Kidney capillary endothelial cell (primary cell): ENCODE results near the gene CPHXL.

Source experiments
- DNase-seq: peaks from one replicate; pipeline ENCODE4 v3.0.0-alpha.2; 2018; ENCODE audit warnings: low spot score

Gene CPHXL

DNA sequence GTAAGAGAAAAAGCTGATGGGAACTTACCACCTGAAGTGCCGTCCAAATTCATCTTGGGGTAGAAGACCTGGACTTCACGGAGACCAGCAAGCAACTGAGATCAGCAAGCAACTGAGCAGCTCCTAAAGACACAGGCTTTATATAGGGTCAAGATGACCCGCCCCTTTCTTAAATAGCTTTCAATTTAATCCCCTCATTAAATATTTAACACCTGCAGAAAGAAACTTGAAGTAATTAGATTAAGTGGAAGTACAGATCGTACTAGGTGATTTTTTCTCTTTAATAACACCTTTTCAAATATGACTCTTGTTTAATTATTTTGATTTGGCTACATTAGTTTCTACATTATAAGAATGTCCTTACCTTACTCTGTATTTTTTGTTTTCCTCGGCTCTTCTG, at the start of gene CPHXL:
TSS of gene CPHXL (minus strand) at position 101 of the 400 bp plus-strand sequence. CDS start at position 53, 48 bp downstream.
- no peak for DNase-seq

DNA sequence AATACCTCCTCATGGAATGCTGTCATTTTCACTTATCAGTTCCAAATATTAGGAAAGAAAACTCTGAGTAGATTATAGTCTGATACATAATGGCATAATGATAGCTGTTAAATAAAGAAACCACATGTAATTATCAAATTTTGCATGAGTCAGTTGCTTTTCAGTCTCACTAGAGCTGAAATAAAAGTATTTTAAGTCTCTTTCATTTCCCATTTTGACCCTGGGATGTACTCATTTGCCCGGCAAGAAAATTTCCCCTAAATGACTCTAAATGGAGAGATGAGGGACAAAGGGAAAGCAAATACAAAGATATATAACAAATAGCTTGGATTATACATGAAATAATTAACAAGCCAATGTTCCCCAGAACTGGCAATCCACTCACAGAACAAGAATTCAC, 47.9 kb upstream of the CPHXL start:
- DNase-seq: no peak

DNA sequence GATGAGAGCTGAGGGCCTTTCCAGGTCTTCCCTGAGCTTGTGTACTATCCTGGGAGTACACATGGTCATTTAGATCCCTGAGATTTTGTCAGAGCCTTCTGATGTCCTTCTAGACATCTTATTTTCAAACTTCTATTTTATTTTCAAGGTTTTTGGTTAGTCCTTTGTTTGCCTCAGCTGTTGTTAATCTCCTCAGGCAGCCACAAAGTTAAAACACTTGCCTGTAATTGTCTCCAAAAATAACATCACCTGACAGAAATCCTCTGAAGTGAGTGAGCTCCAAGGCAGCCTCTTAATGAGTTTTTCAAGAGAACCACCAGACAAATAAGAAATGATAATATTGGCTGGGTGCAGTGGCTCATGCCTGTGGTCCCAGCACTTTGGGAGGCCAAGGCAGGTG, 43.8 kb upstream of the CPHXL start:
- no peak for DNase-seq

DNA sequence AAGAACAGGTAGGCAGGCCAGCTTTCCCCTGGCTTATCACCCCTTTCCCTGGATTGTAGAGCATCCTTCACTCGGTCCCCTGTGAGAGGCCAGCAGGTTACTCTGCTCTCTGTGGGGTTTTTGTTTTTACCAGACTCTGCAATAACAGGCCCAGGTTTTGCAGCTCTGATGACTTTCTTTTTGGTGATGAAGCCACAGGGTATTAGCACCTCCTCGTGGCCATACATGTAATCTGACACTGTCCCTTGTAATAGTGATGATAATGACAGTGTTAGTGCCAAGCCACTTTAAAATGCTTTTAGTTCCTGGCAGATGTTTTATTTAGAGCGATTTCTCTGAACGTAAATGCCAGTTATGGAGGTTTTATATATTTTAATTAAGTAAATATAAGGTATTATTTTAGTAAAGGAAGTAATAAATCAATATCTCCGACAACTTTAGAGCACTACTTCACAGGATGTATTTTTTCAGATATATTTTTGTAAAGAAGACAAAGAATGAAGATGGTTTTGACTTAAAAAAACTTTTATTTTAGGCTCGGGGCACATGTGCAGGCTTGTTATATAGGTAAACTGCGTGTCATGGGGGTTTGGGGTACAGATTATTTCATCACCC, 38.0 kb upstream of the CPHXL start:
- peak; percentile 57 for DNase-seq

DNA sequence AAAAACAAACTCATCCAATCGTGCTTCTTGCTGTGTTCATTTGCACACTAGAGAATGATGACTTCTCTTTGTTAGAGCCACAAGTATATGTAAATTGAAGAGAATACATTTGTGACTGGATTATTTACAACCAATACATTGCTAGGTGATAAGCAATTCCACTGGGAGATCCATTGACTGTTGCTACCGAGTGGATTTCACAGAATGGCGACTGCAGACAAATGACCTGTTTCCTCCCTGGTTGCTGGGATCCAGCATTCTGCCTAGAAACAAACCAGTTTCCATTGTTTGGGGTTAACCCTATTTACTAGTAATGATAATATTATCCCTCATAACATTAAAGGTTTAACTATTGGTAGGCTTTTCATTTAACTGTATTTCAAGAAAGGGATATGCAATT, 36.9 kb upstream of the CPHXL start:
- DNase-seq: no peak

DNA sequence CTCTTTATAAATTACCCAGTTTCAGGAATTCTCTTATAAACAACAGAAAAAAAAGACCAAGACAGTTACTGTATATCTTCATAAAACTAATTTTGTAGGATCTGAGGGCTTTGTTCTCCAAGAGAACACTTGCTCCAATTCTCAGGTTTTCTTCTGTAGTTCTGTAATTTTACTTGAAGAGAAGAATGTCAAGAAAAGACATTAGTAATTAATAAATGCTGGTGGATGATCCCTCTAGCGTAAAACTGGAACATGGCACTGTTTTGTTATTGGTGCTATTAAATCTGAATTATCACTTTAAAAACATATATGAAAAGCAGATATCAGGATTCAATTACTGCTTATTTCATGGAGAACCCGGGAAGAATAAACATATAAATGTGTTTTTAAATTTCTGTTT, 36.5 kb upstream of the CPHXL start:
- no peak for DNase-seq

DNA sequence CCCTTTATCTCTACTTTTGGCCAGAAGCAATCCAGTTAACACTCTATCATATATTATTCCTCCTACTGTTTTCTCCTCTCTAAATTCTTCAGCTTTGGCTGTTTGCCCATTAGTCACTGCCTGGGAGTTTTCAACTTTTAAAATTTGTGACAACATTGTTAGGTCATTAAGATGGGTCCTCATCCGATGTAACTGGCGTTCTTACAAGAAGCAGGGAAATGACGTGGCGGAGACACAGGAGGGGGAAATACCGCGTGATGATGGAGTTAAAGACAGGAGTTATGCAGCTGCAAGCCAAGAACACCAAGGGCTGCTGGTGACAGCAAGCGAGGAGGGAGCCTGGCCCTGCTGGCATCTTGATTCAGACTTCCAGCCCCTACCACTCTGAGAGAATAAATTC, 34.8 kb upstream of the CPHXL start:
- no peak for DNase-seq

DNA sequence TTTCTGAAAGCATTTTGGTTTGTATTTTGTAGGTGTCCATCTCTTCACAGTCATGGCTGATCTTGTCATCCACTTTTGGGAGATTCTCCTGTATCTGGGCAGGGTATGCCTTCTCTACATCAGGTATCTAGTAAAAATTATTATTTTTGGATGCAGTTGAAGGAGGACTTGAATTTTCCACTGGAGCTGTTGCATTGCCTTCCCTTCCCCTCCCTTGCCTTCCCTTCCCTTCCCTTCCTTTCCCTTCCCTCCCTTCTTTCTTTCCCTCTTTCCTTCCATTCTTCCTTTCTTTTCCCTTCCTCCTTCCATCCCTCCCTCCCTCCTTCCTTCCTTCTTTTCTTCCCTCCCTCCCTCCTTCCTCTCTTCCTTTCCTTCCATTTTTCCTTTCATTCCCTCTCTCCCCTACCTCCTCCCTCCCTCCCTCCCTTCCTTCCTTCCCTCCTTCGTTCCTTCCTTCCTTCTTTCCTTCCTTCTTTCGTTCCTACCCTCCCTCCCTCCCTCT, 33.8 kb upstream of the CPHXL start:
- no peak for DNase-seq

DNA sequence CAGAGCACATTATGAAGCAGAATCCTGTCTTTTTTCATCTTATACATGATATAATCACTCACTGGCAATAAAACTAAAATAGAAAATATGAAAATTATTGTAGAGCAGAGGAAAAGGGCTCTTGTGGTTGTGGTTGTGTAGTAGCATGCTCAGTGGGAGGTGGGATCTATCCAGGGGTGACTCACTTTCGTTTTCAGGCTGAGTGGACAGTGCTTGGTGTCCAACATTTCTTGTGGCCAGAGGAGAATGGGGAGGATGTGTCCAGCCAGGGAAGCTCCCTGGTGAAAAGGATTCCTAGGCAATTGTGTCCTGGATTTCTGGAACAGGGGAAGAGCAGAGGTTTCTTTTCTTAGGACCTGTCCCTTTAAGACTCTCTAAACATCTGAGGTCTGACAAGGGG, 31.9 kb upstream of the CPHXL start:
- no peak for DNase-seq

DNA sequence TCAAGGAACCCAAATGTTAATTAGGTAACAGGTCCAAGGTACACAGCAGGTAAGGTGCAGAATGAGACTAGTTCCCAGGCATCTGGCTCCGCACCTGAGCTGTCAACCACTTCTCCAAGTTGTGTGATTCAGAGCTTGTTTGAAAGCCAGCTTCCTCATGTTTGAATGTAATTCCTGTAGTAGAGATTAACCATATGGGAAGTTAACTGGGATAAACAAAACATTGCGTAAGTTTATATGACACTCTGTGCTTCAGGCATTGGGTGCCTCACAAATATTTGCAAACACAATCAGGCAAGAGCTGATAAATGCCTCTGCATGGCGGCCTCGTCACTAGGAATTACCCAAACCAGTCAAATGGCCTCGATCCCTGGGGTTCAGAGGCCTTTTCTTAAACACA, 27.9 kb upstream of the CPHXL start:
- no peak for DNase-seq

DNA sequence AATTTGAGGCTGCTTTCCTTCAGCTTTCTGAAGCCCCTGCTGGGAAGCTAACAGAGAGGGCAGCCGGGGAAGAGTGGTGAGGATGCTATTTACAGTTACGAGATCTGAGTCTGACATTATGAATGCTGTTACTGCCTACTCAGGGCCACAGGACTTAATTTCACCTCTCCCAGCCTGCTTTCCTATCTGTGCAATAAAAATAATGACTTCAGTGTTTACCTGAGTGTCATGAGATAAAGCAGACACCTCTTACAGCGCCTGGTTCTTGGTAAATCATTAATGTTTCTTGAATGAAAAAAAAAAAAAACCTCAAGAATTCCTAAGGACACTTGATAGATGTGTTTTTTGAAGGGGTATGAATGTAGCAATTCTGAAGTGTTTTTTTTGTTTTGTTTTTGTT, 24.2 kb upstream of the CPHXL start:
- no peak for DNase-seq

DNA sequence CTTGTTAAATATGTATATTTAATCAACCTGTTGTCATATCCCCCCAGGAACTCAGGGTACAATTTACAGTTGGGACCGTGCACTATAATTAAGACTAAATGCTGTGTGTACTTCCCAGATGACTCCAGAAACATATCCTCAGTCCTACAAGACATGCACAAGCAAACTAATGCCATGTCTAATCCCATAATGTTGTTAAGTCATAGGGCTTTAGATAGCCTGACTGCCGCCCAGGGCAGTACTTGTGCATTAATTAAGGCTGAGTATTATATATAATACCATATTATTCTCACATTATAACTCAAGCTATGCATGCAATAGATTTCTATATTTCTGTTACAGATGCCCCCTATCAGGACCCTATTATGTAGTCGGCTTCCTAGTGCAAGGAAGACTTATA, 20.1 kb upstream of the CPHXL start:
- DNase-seq: no peak

DNA sequence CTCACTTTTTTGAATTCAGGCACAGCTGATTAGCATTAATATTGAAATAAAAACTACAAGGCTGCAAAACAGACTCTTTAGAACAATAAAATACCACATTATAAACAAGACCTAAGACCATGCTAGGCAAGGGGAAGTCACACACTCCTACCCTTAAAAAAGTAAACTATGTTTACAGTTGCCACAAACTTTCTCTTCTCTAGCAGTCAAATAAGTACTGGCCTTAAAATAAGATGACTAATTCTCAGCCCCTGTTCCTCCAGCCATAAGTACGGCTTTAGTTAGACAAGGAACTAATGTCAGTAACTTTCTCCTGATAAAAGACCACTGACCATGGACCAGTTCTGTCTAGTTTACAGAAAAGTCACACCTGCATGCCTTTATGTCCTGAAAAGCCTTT, 19.5 kb upstream of the CPHXL start:
- DNase-seq: no peak

DNA sequence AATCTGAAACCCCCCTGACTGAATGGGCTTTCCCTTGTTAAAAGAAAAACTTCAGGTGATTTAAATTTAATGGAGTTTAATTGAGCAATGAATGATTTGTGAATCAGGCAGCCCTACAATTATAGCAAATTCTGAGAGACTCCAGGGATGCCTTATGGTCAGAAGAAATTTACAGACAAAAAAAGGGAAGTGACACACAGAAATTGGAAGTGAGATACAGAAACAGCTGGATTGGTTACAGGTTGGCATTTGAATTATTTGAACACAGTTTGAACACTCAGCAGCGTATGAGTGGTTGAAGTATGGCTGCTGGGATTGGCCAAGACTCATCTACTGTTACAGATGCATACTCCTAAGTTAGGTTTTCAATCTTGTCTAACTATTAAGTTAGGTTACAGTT, 19.0 kb upstream of the CPHXL start:
- DNase-seq: no peak

DNA sequence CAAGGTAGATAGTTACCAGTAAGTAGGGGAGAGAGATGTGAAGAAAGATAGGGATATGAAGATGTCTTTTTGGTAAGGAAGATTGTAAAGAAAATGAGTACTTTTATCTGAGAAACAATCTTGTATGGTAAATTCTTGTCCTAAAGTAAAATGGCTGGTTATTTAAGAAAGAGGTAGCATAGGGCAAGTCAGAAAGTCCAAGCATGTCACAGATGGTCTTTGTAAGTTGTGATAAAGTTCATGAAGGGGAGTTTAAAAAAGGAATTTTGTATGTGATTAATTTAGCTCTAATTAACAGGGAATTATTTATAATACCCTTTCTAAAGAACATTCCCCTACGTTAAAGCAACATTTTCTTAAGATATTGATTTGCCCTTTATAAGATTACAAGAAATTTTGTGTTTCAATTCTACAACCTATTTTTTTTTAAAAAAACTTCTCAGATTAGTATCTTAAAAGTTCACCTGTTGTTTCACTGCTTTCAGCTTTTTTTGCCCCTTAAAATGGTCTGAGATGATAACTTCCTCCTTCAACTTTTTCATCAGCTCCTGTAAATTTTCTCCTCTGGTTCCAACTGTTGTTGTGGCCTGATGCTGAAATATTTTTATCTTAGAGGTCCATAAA, 16.2 kb upstream of the CPHXL start:
- DNase-seq: no peak

DNA sequence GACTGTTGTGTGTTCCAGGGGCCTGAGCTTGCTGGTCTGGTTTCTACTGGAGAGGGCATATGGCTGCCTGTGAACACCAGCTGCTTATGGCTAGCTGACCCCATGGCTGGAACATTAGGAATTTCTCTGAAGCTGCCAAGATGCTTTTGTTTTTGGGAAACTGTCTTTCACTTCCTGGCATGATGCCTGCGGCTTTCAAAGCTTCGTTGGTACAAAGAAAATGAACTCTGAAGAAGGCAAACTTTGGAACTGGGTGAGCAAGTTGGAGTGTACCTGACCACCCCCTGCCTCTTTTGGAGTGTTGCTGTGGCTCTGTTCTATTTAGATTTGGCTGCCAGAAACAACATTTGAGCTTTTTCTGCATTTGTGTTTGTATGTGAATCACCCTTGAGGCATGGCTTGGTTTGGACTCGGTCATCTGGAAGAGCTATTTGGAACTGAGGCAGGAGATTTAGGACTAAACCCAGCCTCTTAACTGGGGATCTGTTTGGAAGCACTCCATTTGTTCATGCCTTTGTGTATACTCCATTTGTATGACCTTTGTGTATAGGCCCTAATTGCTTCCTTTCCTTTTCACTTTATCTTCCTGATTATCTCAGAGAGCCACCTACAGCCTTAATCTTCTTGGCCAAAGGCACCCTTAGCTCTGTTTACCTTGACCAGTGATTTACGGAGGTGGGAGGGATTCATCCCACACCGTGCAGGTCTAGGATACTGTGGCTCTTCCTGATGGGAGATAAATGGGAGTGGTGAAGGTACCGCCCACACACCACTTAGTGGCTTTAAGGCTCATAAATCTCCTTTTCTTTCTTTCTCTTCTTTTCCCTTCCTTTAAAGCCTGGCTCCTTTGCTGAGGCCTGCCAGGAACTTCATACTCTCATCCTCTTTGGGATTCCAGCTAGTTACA, 7.3 kb upstream of the CPHXL start:
- DNase-seq: no peak

DNA sequence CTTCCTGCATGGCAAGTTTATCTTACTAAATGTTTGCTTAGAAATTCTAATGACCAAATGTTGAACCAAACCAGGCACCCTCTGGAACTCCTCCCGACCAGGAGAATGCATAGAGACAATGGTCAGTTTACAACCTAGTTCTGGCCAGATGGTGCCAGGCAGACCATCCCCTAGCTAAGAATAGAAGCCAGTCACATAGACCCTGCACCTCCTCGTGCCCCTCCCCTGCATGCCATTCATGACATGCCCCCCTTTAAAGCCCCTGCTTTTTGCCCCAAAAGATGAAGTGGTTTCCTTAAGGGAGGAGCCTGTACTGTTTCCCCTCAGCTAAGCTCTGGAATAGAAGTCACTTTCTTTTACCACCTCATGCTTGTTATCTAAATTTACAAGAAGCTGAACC, 6.6 kb upstream of the CPHXL start:
- DNase-seq: no peak

DNA sequence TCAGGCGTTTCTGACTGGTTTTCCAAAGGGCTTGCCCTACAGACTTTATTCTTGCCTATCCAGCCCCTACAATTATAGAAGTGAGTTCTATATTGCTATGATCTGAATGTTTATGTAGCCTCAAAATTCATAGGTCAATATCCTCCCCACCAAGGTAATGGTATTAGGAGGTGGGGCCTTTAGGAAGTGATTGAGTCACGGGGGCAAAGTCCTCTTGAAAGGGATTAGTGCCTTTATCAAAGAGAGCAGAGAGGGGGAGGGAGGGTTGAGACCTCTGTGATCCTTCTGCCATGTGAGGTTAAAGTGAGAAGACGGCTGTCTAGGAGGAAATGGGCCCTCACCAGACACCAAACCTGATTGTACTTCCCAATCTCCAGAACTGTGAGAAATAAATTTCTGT, 931 bp upstream of the CPHXL start:
- DNase-seq: no peak

DNA sequence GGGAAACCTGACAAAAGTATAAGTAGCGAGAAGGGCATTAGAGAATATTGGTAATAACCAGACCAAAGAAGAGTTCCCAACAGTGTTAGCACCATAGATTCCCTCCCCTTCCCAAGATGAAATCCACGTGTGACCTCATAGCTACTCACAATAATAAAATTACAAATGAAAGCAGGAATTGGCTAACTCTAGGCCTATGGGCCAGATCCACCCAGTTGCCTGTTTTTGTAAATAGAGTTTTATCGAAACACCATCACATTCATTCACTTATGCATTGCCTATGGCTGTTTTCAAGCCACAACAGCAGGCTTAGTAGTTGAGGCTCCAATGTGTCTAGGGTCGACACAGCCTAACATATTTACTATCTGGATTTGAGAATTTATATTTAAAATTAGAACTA, 7.8 kb downstream of the CPHXL start:
- DNase-seq: no peak

DNA sequence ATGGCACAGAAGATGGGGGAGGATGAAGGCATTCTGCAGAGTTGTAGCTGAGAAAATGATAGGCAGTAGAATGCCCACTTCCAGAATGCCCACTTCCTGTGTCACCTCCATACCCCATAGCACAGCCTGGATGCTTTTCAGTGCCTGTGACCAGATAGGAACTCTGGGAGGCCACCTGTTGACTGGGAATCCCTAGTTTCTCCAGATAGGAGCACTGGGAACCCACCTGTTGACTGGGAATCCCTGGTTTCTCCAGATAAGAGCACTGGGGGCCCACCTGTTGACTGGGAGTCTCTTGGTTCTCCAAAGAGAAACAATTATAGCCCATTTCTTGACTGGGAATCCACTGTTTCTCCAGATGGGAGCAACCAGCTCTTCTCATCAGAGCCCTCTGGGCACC, 11.6 kb downstream of the CPHXL start:
- DNase-seq: no peak

DNA sequence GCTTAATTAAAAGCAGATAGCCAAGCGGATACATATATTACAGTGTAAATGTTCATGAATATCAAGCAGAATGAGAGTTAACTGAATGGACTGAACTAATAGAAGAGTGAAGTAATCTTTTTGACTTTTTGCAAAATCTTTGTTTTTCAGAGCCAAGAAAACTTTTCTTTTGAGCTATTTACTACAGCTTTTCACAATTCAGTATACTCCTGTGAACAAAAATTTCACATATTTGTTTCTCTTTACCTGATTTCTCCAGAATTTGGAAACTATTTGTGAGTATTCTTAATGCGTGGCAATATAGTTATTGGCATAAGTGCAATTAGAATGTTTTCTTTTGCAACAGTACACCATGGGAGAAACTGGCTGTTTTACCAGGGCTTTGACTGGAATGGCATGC, 15.9 kb downstream of the CPHXL start:
- no peak for DNase-seq

DNA sequence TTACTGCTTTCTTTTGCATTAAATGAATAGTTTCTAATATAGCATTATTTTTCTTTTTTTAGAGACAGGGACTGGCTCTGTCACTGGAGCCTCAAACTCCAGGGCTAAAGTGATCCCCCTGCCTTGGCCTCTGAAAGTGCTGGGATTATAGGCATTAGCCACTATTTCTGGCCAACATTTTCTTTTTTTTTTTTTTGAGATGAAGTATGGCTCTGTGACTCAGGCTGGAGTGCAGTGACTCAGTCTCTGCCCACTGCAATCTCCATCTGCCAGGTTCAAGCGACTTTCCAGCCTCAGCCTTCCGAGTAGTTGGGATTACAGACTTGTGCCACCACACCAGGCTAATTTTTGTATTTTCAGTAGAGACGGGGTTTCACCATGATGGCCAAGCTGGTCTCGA, 23.0 kb downstream of the CPHXL start:
- DNase-seq: no peak

DNA sequence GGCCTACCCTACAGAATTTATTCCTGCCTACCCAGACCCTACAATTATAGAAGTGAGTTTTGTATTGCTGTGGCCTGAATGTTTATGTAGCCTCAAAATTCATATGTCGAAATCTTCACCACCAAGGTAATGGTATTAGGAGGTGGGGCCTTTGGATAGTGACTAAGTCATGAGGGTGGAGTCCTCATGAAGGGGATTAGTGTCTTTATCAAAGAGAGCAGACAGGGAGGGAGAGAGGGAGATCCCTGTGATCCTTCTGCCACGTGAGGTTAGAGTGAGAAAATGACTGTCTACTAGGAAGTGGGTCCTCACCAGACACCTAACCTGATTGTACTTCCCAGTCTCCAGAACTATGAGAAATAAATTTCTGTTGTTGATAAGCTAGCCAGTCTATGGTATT, 24.0 kb downstream of the CPHXL start:
- DNase-seq: no peak
